ENCODE measurements around the gene RNF34.
"Not testable (repeated sequence)": the region's sequence is repeated elsewhere in the genome, so short reads cannot be mapped to it uniquely, and the experiment has no call there.

The RNF34 gene, protein sequence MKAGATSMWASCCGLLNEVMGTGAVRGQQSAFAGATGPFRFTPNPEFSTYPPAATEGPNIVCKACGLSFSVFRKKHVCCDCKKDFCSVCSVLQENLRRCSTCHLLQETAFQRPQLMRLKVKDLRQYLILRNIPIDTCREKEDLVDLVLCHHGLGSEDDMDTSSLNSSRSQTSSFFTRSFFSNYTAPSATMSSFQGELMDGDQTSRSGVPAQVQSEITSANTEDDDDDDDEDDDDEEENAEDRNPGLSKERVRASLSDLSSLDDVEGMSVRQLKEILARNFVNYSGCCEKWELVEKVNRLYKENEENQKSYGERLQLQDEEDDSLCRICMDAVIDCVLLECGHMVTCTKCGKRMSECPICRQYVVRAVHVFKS

GRCh38 chr12:121399391-121400331 is at the start of gene RNF34:
Gene RNF34 (plus strand): TSS chr12:121400118. CDS start chr12:121400213, 95 bp downstream.
- DNase-seq (ENCODE audit: low read depth, low spot score), result peak; percentile 95

DNA sequence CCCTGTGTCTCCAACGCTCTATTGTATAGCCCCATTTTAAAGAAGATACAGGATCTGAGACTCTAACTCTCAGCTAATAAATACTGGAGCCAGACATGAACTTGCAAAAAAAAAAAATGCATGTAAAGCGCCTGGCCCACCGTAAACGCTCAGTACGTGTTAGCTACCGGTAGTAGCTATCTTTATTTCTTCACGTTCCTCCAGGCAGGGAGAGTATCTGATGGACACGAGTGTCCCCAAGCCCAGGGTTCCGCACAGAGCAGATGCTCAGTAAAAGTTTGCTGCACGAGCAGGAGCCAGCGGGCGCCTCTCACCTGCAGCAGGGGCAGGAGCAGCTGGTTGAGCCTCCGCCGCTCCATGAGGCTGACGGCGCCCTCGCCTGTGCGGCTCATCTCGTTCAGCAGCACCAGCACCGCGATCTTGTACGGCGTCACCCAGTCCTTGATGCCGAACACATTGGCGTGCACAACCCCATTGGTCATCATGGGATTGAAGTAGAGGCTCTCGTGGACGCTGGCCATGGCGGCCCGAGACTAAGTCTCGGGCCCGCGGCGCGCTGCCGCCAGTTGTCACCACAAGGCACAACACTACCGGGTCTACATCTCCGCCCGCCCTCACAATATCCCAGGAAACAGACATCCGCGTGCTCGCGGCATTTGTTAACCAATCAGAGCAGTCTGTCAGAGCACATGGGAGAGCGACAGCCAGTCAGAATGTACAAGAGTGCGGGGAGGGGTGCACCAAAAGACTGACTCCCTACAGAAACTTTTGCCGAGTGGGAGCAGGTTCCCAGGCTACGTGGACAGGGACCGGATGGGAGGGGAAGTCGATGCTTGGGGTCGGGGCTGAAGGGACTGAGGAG is 47.9 kb upstream of the RNF34 start, which contains the start of gene ANAPC5:
Gene ANAPC5 (minus strand): TSS at position 592 of the 862 bp plus-strand sequence. CDS start 71 bp downstream, at position 521.
- peak; percentile 98 for DNase-seq (ENCODE audit: low read depth, low spot score)

DNA sequence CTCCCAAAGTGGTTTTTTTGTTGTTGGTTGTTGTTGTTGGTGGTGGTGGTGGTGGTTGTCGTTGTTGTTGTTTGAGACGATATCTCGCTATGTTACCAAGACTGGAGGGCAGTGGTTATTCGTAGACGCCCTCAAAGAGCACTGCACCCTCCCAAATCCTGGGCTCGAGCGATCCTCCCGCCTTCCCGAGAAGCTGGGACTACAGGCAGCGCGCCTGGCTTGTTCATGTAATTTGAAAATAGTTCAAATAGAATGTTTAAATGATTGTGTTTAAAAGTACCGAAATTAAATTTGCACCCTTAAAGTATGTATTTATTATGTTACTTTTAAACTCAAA is 47.3 kb upstream of the RNF34 start:
- no peak for DNase-seq (ENCODE audit: low read depth, low spot score)

- no peak for DNase-seq (ENCODE audit: low read depth, low spot score)
Measured at GRCh38 chr12:121355818-121356217, 44.1 kb upstream of the RNF34 start.

DNA sequence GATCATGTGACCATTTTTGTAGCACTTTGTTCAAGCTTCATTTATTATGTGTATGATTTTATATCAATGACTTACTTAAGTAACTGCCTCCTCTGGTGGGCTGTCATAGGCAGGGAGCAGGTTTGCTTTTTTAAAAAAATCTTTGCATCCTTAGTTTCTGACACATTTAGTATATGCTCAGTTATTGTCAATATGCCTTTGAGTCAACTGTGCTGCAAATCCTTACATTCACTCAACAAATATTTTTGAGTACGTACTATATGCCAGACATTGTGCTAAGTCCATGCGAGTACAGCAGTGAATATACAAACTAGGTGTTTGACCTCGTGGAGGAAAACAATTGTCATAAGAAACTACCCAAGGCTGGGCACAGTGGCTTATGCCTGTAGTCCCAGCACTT is 43.3 kb upstream of the RNF34 start:
- no peak for DNase-seq (ENCODE audit: low read depth, low spot score)

DNA sequence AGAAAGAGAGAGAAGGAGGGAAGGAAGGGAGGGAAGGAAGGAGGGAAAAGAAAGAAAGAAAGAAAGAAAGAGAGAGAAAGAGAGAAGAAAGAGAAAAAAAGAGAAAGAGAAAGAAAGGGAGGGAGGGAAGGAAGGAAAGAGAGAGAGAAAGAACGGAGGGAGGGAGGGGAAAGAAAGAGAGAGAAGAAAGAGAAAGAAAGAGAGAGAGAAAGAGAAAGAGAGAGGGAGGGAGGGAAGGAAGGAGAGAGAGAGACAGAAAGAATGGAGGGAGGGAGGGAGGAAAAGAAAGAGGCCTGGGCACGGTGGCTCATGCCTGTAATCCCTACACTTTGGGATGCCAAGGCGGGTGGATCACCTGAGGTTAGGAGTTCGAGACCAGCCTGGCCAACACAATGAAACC is 42.6 kb upstream of the RNF34 start:
- no peak for DNase-seq (ENCODE audit: low read depth, low spot score)

- DNase-seq (ENCODE audit: low read depth, low spot score), result no peak
Measured at GRCh38 chr12:121358073-121358472, 41.8 kb upstream of the RNF34 start.

GRCh38 chr12:121364683-121365121 is 35.2 kb upstream of the RNF34 start:
- DNase-seq (ENCODE audit: low read depth, low spot score), result no peak

DNA sequence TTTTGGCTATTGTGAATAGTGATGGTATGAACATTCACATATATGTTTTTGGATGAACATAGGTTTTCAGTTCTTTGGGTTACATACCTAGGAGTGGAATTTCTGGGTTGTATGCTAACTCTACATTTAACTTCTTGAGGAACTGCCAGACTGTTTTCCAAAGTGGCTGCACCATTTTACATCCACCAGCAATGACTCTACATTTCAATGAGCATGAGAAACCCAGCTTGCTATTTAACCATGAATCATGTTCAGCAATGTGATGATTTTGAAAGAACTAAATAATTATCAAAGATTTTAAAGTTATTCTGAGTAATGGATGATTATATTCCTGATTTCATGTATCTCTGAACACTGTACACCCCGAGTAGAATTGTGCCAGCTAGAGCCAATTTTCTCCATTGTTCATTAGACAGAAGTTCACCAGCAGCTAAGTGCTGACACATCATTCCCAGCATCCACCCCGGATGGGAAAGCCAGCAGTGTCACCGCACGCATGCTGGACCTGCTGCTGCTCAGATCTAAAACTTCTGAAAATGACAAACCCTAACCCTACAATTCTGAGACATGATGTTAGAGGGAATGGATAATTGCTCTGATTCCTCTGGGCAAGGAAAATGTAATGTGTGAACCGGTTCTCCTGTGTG is 34.4 kb upstream of the RNF34 start:
- DNase-seq (ENCODE audit: low read depth, low spot score), result no peak

- DNase-seq (ENCODE audit: low read depth, low spot score), result no peak
Measured at GRCh38 chr12:121366063-121366459, 33.9 kb upstream of the RNF34 start.

GRCh38 chr12:121371404-121371803 is 28.5 kb upstream of the RNF34 start:
- DNase-seq (ENCODE audit: low read depth, low spot score), result no peak

- no peak for DNase-seq (ENCODE audit: low read depth, low spot score)
Measured at GRCh38 chr12:121373755-121374154, 26.2 kb upstream of the RNF34 start.

- DNase-seq (ENCODE audit: low read depth, low spot score), result not testable (repeated sequence)
Measured at GRCh38 chr12:121374336-121374735, 25.6 kb upstream of the RNF34 start.

GRCh38 chr12:121374945-121375584 is 24.9 kb upstream of the RNF34 start:
- DNase-seq (ENCODE audit: low read depth, low spot score), result not testable (repeated sequence)

- no peak for DNase-seq (ENCODE audit: low read depth, low spot score)
Measured at GRCh38 chr12:121376754-121377697, 22.9 kb upstream of the RNF34 start.

- no peak for DNase-seq (ENCODE audit: low read depth, low spot score)
Measured at GRCh38 chr12:121378736-121379135, 21.2 kb upstream of the RNF34 start.

DNA sequence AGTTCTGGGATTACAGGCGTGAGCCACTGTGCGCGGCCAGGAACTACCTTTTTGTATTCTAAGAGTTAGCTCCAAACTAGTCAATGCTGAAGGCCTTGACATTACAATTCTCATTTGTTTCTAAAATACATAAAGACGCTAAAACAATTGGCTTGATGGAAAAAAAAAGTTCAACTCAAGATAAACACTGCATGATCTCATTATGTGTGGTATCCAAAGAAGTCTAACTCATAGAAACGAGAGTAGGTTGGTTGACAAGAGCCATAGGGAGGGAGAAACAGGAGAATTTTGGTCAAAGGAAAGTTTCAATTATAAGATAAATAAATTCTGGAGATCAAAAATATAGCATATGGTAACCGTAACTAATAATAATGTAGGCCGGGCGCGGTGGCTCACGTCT is 20.0 kb upstream of the RNF34 start:
- DNase-seq (ENCODE audit: low read depth, low spot score), result no peak

DNA sequence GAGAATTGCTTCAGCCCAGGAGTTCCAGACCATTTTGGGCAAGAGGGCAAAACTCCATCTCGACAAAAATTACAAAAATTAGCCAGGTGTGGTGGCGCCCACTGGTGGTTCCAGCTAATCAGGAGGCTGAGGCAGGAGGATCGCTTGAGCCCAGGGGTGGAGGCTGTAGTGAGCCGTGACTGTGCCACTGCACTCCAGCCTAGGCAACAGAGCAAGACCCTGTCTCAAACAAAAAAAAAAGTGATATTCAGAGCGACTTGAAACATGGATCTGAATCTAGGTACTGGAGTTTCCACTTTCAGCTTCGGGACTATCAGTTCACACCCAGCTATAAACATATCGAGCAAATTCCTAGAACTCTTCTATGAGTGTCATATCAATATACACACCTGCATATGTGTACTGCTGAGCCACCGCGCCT is 16.3 kb upstream of the RNF34 start:
- DNase-seq (ENCODE audit: low read depth, low spot score), result no peak

DNA sequence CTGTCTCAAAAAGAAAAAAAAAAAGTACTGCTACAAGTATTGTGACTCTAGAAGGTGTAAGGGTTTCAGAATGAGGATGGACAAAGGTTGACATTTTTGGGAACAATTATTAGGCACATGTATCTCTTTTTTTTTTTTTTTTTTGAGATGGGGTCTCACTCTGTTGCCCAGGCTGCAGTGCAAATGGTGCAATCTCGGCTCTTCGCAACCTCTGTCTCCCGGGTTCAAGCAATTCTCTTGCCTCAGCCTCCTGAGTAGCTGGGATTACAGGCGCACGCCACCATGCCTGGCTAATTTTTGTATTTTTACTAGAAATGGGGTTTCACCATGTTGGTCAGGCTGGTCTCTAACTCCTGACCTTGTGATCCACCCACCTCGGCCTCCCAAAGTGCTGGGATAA is 15.0 kb upstream of the RNF34 start:
- DNase-seq (ENCODE audit: low read depth, low spot score), result not testable (repeated sequence)
